GM20431 (cell line): ENCODE measurements around the gene CRB2.

ENCODE experiments used
- in situ Hi-C: fragments of 300-500 bp; cut with MseI, MboI; formaldehyde crosslinking; loops from one replicate; pipeline ENCODE4 v1.15.0; 2020; ENCODE audit warnings: low sequenced_read_pairs; ENCODE audit not compliant: unreplicated experiment

Gene CRB2

DNA sequence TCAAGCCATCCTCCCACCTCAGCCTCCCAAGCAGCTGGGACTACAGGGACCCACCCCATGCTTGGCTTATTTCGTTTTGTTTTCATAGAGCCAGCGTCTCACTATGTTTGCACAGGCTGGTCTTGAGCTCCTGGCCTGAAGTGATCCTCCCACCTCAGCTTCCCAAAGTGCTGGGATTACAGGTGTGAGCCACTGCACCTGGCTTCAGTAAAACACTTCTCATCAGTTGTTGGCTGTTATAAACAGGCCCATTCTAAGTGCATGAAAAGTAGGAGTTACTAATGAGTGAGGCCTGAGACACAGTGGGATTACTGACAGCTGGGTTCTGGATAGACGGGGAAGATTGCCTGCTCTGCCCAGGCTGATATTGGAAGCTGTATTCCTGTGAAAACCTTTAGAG, 3.5 kb downstream of the CRB2 start:
- in situ Hi-C loops: no loop called here

DNA sequence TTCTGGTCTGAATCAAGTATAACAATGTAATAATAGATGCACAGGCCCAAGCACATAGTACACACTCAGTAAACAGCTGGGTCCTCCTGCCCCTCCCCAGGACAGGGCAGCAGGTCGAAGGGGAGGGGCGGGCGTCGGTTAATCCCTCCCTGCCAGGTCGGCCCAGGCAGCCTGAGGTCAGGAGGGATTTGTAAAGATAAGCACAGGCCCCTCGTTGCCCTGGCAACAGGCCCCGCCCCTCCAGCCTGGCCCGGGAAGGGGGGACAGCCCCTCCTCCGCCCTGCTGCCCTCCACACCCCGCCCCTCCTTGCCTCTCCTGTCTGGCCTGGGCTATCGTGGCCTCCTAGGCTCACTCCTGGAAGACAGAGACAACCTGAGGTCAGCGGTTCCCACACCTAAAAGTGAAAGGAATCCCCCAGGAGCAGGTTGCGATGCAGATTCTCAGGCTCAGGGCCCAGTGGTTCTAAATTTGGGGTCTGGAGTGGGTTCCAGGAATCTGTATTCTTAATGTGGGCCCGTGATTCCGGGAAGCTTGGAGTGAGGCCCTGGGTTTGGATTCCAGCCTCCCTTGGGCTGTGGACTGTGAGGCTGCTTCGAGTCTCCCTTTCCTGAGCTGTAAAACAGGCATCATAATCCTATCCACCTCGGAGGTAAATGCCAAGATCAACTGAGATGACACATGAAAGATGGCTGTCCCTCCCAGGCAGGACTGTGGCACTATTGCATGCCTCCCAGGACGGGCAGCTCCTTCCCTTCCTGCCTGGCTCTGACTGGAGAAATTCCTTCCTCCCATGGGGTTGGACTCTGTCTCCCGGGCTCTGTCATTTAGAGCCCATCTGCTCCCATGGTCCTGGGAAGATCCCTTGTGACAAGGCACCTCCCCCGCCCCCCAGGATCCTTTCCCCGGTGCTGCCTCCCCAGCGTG, 4.4 kb downstream of the CRB2 start:
- in situ Hi-C loops: no loop called here

DNA sequence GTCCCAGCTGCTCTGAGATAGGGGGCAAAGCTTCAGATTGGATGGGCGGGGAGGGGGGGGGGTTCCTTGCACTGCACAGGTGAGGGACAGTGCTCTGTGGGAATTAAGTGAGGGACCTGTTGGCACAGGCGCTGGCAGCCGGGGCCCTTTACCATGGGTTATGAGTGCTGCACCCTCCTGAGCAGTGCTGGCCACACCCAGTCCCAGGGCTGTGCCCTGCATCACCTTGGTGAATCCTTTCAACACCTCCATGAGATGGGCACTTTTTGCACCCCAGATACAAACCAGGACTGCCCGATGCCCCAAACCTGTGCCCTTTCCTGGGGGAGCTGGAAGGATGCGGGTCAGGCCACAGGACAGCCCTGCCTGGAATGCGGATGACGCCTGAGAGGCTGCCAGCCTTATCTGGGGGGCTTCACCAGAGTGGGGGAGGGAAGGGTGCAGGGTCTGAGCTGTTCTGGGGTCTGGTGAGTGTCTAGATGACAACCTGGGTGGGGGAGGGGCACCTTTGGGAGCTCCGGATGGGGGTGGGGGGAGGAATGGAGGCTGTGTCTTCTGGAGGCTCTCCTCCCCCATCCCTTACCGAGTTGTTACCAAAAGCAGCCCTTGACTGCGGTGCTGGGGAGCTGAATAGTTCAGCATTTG, 5.2 kb downstream of the CRB2 start:
- in situ Hi-C loops: no loop called here

GRCh38 chr9:123361731-123362510, 5.9 kb downstream of the CRB2 start:
- in situ Hi-C loops: no loop called here

DNA sequence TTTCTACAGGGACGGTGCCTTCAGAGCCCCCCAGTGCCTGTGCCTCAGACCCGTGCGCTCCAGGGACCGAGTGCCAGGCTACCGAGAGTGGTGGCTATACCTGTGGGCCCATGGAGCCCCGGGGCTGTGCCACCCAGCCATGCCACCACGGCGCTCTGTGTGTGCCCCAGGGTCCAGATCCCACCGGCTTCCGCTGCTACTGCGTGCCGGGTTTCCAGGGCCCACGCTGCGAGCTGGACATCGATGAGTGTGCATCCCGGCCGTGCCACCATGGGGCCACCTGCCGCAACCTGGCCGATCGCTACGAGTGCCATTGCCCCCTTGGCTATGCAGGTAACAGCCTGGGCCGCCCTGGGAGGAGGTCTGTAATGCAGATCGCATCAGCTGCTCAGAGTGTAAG, 6.9 kb downstream of the CRB2 start:
- in situ Hi-C loops: no loop called here

DNA sequence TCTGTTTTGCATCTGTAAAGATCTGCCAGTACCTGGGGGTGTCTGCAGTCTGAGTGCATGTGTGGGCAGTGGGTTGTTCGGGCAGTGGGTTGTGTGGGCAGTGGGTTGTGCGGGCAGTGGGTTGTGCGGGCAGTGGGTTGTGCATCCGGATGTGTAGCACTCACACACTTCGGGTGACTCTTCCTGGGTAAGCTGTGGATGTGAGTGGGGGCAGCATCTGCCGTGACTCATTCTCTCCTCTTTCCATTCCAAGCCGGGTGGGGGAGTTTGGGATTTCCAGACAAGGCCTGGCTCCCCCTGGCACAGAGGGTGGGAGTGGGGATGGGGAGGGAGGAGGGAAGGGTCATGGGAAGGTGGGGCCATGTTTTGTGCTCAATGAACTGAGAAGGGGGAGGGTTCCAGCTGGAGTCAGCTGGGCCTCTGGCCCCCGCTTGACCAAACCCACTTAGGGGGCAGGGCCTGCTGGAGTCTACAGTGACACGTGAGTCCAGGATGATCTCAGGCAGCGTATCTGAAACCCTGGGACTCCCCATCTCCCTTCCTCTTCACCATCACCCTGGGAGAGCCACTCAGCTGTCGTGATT, 8.3 kb downstream of the CRB2 start:
- in situ Hi-C loops: no loop called here

GRCh38 chr9:123365287-123365880, 9.4 kb downstream of the CRB2 start:
- in situ Hi-C loops: no loop called here

DNA sequence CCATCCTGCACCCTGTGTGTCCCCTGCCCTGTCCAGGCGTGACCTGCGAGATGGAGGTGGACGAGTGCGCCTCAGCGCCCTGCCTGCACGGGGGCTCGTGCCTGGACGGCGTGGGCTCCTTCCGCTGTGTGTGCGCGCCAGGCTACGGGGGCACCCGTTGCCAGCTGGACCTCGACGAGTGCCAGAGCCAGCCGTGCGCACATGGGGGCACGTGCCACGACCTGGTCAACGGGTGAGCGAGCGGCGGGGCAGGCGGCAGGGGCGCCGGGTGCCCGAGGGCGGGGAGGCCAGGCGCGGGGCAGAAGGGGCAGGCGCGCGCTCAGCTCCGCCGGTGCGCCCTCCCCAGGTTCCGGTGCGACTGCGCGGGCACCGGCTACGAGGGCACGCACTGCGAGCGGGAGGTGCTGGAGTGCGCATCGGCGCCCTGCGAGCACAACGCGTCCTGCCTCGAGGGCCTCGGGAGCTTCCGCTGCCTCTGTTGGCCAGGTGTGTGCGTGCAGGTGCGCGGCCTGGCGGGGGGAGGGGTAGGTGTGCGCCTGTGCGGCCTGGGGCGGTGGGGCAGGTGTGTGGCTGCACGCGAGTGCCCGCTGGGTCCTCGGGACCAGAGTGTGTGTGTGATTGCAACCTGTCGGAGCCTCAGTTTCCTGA, 10.0 kb downstream of the CRB2 start:
- in situ Hi-C loops: no loop called here

GRCh38 chr9:123368023-123368422, 12.0 kb downstream of the CRB2 start:
- in situ Hi-C loops: no loop called here

- in situ Hi-C loops: no loop called here
Observed at GRCh38 chr9:123368536-123369153, 12.6 kb downstream of the CRB2 start.

DNA sequence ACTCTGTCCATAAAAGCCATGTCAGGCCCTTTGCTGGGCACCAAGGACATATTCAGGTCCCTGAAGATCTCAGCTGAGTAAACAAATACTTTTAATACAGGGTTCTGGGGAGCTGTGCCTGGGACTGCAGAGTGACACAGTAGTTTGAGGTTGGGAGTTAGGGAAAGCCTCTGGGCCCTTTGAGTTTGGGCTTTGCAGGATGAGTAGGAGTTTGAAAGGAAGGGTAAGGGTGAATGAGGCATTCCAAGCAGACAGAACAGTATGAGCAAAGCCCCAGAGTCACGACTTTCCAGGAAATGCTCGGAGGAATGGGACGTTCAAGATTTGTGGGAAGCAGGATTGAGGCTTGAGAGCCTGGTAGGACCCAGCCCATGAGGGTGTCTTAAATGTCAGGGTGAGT, 13.3 kb downstream of the CRB2 start:
- in situ Hi-C loops: no loop called here

DNA sequence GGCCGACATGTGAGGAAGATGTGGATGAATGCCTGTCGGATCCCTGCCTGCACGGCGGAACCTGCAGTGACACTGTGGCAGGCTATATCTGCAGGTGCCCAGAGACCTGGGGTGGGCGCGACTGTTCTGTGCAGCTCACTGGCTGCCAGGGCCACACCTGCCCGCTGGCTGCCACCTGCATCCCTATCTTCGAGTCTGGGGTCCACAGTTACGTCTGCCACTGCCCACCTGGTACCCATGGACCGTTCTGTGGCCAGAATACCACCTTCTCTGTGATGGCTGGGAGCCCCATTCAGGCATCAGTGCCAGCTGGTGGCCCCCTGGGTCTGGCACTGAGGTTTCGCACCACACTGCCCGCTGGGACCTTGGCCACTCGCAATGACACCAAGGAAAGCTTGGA, 14.1 kb downstream of the CRB2 start:
- in situ Hi-C loops: no loop called here

GRCh38 chr9:123370526-123371227, 14.7 kb downstream of the CRB2 start:
- in situ Hi-C loops: no loop called here

GRCh38 chr9:123371228-123371584, 15.2 kb downstream of the CRB2 start:
- in situ Hi-C loops: no loop called here

GRCh38 chr9:123371805-123372590, 16.0 kb downstream of the CRB2 start:
- in situ Hi-C loops: no loop called here

- in situ Hi-C loops: no loop called here
Observed at GRCh38 chr9:123372766-123373446, 16.9 kb downstream of the CRB2 start.

DNA sequence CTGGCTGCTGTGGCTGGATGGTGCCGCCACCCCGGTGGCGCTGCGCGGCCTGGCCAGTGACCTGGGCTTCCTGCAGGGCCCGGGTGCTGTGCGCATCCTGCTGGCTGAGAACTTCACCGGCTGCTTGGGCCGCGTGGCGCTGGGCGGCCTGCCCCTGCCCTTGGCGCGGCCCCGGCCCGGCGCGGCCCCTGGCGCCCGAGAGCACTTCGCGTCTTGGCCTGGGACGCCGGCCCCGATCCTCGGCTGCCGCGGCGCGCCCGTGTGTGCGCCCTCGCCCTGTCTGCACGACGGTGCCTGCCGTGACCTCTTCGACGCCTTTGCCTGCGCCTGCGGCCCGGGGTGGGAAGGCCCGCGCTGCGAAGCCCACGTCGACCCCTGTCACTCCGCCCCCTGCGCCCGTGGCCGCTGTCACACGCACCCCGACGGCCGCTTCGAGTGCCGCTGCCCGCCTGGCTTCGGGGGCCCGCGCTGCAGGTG, 17.5 kb downstream of the CRB2 start:
- in situ Hi-C loops: no loop called here
